Measurements from ENCODE around the gene NR2F6.

DNA sequence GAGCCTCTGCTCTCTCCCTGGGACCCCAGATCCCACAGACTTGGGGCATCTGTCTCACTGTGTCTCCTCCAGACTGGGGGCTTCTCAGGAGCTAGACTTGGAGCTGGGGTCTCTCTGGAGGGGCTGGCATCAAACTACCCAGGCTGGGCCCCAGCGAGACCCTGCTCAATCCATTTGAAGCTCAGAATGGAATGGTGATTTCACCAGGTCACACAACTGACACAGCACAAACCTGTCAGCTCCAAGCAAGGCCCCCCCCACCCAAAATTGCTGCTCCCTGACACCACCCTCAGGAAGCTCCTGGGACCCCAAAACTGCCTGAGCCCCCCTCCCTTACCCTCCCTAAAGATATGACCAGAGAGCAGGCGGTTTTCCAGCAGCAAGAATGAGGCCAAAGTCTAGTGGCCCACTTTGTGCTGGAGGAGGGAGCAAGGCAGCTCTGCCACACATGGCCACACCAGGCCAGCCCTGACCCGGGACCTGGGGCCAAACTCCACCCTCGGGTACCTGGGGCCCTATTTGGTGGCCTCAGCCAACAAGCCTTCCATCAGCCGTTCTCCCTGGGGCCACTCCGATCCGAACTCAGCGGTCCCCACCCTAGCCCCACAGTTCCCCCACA lies 2.4 kb downstream of the NR2F6 start:
- no peak for TF ChIP-seq TCF12 (IDR thresholded peaks at IDR 0.05; ENCODE audit: low read depth)
- no peak for TF ChIP-seq TAF1 (IDR thresholded peaks at IDR 0.05; ENCODE audit: low read depth)
- no peak for TF ChIP-seq RAD21 (IDR thresholded peaks at IDR 0.05; ENCODE audit: low read depth)
- TF ChIP-seq EGR1 (IDR thresholded peaks at IDR 0.05), result no peak
- TF ChIP-seq, protein P1, sequence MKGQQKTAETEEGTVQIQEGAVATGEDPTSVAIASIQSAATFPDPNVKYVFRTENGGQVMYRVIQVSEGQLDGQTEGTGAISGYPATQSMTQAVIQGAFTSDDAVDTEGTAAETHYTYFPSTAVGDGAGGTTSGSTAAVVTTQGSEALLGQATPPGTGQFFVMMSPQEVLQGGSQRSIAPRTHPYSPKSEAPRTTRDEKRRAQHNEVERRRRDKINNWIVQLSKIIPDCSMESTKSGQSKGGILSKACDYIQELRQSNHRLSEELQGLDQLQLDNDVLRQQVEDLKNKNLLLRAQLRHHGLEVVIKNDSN (IDR thresholded peaks at IDR 0.05), result no peak
- no peak for TF ChIP-seq EP300 (IDR thresholded peaks at IDR 0.05; ENCODE audit: borderline replicate concordance)
- TF ChIP-seq YY1 (IDR thresholded peaks at IDR 0.05; ENCODE audit: low read depth), result no peak
- TF ChIP-seq, protein P2, sequence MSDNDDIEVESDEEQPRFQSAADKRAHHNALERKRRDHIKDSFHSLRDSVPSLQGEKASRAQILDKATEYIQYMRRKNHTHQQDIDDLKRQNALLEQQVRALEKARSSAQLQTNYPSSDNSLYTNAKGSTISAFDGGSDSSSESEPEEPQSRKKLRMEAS (IDR thresholded peaks at IDR 0.05), result no peak
- TF ChIP-seq, protein P3, sequence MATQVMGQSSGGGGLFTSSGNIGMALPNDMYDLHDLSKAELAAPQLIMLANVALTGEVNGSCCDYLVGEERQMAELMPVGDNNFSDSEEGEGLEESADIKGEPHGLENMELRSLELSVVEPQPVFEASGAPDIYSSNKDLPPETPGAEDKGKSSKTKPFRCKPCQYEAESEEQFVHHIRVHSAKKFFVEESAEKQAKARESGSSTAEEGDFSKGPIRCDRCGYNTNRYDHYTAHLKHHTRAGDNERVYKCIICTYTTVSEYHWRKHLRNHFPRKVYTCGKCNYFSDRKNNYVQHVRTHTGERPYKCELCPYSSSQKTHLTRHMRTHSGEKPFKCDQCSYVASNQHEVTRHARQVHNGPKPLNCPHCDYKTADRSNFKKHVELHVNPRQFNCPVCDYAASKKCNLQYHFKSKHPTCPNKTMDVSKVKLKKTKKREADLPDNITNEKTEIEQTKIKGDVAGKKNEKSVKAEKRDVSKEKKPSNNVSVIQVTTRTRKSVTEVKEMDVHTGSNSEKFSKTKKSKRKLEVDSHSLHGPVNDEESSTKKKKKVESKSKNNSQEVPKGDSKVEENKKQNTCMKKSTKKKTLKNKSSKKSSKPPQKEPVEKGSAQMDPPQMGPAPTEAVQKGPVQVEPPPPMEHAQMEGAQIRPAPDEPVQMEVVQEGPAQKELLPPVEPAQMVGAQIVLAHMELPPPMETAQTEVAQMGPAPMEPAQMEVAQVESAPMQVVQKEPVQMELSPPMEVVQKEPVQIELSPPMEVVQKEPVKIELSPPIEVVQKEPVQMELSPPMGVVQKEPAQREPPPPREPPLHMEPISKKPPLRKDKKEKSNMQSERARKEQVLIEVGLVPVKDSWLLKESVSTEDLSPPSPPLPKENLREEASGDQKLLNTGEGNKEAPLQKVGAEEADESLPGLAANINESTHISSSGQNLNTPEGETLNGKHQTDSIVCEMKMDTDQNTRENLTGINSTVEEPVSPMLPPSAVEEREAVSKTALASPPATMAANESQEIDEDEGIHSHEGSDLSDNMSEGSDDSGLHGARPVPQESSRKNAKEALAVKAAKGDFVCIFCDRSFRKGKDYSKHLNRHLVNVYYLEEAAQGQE (IDR thresholded peaks at IDR 0.05; ENCODE audit: low read depth), result no peak
- no peak for TF ChIP-seq CREB1 (IDR thresholded peaks at IDR 0.05; ENCODE audit: low read depth)
- no peak for TF ChIP-seq CEBPB (IDR thresholded peaks at IDR 0.05)
- TF ChIP-seq NFIC (IDR thresholded peaks at IDR 0.05), result no peak
